RKO (cell line): Measurements from ENCODE around the gene RIPOR1.

ENCODE experiments used
- DNase-seq: peaks from one replicate; pipeline ENCODE4 v3.0.0-alpha.2; 2016; ENCODE audit warnings: low spot score

RIPOR1 gene

DNA sequence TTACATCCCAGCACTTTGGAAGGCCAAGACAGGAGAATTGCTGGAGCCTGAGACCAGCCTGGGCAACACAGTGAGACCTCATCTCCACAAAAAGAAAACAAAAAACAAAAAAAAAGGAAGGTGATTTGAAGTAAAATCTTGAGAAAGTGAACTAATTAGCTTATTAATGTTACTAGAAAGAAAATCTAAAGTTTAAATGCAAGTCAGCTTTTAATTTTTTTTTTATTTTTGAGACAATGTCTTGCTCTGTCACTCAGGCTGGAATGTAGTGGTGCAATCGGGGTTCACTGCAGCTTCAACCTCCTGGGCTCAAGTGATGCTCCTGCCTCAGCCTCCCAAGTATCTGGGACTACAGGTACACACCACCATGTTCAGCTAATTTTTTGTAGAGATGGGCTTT lies 30.2 kb downstream of the RIPOR1 start:
- no peak for DNase-seq

DNA sequence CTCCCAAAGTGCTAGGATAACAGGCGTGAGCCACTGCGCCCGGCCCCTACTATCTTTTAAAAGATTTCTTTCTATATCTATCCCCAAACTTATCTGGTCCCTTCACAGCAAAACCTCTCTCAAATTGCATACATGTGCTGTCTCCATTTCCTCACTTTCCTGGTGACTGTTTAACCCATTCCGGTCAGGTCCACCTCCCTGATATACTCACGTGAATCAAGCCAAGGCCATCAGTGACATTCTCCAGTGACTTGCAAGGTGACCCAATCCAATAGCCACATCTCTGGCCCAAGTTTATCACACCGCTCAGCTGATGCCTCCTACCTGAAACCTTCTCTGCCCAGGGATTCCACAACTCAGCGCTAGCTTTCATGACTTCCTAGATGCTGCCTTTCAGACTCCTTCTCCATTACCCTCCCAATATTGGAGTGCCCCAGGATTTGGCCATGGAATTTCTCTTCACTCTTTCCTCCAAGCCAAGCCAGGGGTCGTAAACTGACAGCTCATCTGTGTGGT lies 32.3 kb downstream of the RIPOR1 start:
- no peak for DNase-seq

- DNase-seq: no peak
Observed at GRCh38 chr16:67561501-67561823, 32.8 kb downstream of the RIPOR1 start.

GRCh38 chr16:67561824-67562525 lies 33.3 kb downstream of the RIPOR1 start:
- peak; percentile 96 for DNase-seq

- peak; percentile 87 for DNase-seq
Observed at GRCh38 chr16:67562526-67562917, 33.9 kb downstream of the RIPOR1 start, which contains the start of gene CTCF. TSS of gene CTCF (plus strand) at chr16:67562526. CDS start at chr16:67610833, 48,307 bp downstream.

DNA sequence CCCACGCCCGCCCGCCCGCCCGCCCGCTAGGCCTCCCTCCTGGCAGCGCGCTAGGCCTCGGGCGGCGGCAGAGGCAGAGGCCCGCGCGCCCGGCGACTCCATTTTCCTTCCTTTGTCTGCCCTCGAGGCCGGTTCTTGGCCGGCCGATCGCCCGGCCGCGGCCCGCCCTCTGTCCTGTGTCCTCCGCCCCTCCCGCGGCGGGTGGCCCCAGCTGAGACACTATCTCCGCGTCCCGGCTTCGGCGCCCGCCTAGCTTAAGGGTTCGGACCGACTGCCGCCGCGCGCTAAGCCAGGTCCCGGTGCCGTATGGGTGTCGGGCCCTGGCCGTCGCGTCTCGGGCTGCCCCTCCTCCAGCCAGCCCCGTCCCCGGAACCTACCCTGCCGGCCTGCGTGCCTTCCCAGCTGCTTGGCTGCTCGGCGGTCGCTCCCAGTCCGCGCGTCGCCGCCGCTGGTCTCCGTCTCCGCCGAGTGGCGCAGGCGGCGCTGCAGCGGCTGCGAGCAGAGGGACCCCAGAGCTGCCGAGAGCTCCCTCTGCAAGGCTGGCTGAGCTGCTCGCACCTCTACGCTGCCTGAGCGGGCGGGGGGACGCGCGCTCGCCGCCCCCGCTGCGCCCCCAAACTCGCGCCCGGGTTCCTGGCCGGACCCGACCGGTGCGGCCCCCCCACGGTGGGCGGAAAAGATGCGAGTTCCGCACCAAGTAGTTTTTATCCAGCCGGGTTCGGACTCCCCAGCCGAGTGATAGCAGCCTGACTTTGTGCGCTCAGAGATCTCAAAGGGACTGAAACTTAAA lies 34.5 kb downstream of the RIPOR1 start:
- peak; percentile 61 for DNase-seq

DNA sequence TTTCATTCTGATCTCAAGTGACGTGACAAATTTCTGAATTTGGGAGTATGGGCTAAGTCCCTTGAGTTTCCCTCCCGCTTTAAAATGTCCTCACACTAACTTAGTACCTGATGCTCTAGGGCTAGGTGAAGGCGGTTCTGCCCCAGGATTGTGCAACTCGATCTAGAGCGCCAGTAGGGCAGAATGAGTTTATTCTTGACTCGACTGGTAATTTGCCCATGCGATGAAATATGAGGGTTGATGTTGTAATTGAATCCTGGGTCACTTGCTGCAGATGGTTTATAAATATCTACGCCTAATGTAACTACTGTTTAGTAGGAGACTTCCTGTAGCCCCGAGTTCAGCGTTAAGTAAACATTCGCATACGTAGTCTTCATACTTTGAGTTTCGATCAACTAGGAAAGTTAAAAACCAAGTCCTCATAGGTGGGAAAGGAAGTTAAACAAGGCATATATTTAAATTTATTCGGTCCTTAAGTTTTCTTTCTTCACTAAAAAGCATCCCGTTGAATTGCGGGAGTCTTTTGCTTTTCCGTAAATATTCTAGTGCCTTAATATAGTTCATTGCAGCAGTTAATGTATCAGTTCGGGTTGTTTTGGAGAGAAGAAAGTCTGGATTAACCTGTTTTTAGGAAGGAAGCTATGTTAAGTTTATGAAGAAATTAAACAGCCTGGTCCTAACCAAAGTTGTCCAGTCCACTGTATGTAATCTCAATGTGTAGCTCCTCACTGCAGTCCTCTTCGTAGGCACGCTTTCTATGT lies 35.3 kb downstream of the RIPOR1 start:
- DNase-seq: peak; percentile 61

DNA sequence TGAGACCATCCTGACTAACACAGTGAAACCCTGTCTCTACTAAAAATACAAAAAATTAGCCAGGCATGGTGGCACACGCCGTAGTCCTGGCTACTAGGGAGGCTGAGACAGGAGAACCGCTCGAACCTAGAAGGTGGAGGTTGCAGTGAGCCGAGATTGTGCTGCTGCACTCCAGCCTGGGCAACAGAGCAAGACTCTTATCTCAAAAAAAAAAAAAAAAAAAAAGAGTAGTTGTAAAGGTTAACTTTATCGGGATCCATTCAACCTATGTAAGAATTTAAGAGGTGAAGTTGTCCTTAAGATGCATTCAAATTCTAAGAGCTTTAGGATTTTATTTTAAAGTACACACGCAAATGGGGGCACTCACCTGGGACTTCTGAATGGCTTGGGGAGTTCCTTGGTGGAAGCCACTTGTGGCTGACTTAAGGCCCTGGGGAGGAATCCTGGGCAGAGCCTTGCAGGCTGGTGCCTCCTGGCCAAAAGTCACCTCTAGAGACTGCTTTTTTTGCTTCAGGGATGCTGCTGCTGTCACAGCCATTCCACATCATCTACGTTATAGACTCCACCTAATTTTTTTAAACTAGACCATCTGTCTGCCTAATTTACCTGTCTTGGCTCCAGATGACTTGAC lies 37.0 kb downstream of the RIPOR1 start:
- no peak for DNase-seq

DNA sequence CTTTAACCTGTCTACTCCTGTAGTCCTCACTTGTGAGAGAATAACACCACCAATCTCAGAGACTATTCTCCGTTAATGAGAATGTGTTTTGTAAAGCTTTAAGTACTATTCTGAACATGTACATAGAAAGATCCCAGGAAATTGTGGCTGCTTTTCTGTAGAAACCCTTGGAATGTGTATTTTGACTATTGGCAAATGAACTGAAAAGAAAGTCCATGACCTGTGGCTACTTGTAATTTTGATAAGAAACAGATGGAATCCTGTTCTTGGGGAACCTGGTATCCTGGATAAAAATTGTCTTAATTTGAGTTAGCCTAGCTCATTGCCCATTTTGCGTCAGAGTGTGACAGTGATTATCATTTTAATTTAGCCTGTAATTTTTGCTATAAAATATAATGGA lies 42.8 kb downstream of the RIPOR1 start:
- DNase-seq: no peak

- no peak for DNase-seq
Observed at GRCh38 chr16:67571981-67572431, 43.4 kb downstream of the RIPOR1 start.

DNA sequence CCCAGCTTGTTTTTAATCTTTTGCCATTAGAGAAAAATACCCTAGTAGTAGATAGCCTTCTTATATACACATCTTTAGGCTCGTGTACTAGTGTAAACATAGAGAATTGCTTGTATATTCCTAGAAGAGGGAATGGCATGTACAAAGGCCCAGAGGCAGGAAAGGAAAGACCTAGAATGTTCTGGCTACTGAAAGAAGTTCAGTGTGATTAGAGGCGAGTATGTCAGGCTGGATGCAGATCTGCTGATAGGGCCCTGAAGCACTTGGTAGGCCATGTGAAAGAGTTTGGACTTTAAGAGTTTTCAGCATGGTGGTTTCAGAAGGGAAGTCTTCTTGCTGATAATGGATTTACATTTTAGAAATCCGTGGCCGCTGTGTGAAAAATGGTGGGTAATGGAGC lies 51.1 kb downstream of the RIPOR1 start:
- no peak for DNase-seq

- no peak for DNase-seq
Observed at GRCh38 chr16:67580202-67580601, 51.6 kb downstream of the RIPOR1 start.

DNA sequence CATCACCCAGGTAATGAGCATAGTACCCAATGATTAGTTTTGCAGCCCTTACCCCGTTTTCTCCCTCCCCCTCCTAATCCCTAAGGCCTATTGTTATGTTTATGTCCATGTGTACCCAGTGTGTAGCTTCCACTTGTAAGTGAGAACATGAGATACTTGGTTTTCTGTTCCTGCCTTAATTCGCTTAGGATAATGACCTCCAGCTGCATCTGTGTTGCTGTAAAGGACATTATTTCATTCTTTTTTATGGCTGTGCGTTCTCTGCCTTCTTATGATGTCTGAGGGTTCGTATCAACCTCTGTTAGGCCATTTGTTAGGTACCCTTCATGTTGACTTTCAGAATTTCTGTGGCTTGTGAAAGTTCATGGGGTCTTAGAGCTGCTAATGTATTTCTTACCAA lies 64.7 kb downstream of the RIPOR1 start:
- DNase-seq: no peak

DNA sequence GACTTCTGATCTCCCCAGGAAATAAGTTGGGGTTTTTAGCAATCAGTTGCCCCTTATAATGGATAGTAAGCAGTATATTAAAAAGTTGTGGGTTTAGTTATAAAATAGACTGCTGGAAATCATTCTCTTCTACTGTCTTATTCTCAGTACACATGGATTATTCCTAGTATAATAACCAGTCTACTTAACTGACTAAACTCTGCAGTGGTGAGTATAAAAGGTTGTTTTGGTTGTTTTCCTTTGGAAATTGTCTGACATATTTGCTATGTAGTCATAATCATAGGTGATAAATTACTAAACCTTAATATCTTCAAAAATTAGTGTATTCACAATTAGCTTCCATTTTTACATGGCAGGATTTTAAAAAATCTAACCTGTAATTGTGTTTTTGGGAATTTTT lies 65.1 kb downstream of the RIPOR1 start:
- DNase-seq: no peak

DNA sequence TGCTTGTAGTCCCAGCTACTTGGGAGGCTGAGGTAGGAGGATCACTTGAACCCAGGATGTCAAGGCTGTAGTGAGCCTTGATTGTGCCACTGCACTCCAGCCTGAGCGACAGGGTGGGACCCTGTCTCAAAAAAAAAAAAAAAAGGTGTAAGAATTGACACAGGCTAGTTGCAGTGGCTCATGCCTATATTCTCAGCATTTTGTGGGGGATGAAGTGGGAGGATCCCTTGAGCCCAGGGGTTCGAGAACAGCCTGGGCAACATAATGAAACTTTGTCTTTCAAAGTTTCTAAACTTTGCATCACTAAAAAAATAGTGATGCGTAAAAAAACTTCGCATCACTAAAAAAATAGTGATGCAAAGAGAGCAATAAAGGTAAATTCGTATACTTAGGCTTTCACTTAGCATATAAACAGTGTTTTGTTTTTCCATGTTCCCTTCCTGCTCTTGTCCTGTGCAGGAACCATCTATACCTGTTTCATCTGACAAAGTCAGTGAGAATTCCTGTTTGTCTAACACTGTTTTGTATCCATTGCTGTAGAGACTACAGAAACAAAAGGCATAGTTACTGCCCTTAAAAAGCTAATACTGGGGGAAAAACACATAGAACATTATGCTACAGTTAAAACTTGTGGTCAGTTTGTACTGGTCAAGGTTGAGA lies 65.8 kb downstream of the RIPOR1 start:
- no peak for DNase-seq

GRCh38 chr16:67594956-67595355 lies 66.3 kb downstream of the RIPOR1 start:
- no peak for DNase-seq
